PC-3 (cell line): ENCODE measurements around the gene LRRC45.

ENCODE experiments used
- CTCF ChIP-seq: fragments of 300-600 bp; sonication (generic); conservative IDR thresholded peaks from 2 replicates; pipeline ENCODE4 v1.5.1; 2017; ENCODE audit warnings: antibody characterized with exemption, low read depth, mild to moderate bottlenecking, low read length
- EZH2 ChIP-seq: fragments of 300-600 bp; sonication (generic); IDR thresholded peaks from one replicate; pipeline ENCODE4 v1.6.1; 2017; ENCODE audit warnings: antibody characterized with exemption, mild to moderate bottlenecking, low read length; ENCODE audit not compliant: unreplicated experiment
- EZH2phosphoT487 ChIP-seq: fragments of 300-600 bp; sonication (generic); IDR thresholded peaks from 2 replicates; pipeline ENCODE4 v1.6.1; 2018; ENCODE audit warnings: mild to moderate bottlenecking, antibody characterized with exemption, low read length, borderline replicate concordance

DNA sequence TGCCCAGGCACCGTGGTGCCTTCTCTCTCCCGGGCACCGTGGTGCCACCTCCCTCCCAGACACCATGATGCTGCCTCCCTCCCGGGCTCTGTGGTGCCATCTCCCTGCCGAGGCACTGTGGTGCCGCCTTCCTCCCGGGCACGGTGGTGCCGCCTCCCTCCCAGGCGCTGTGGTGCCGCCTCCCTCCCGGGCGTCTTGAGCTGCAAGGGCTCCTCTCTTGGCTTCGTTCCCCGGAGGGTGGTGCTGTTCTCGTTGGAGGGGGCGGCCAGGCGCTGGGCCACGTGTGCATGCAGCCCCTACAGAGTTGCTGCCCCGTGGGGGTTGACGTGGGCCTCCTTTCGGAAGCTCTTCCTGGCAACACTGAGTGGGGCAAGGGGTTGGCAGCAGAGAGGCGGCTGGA, 8.7 kb upstream of the LRRC45 start:
- no peak for TF ChIP-seq CTCF
- no peak for TF ChIP-seq EZH2
- no peak for TF ChIP-seq EZH2phosphoT487
